Stromal cell of bone marrow (primary cell): ENCODE measurements around the gene MTPN.
A peak's percentile ranks its signal among the peaks of the same experiment; 100 is the strongest.

ENCODE experiments used
- DNase-seq: peaks from one replicate; pipeline ENCODE4 v3.0.0-alpha.2; 2012; ENCODE audit warnings: low read depth

MTPN gene, protein sequence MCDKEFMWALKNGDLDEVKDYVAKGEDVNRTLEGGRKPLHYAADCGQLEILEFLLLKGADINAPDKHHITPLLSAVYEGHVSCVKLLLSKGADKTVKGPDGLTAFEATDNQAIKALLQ

DNA sequence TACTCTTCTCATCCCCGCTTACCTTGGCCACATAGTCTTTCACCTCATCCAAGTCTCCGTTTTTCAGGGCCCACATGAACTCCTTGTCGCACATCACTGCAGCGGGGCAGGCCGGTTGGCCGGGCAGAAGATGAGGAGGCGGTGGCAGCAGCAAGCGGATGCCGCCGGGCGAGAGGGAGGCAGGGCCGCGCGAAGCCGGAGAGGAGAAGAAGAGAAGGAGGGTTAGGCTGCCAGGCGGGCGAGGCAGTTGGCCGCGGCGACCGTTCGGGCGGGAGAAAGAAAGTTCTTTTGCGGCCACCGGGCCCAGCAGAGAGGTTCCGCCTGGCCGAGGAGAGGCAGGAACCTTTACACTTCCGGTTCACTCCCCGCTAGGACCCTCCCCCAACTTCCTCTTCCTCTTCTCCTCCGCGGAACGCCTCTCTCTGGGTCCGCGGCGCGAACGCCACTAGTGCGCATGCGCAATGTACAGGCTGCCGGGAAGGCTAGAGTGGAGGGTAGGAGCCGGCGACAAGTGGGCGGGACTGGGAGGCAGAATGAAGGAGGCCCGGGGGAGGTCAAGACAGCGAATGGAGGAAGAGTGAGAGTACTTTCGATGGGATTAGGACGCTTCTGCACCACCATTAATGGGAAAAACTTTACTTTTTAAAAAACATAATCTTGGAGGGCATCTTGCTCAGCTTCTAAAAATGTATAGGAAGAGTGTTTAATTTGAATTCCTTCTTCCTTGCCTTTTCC lies at the start of gene MTPN:
TSS of gene MTPN (minus strand) at position 353 of the 735 bp plus-strand sequence. CDS start at position 94, 259 bp downstream.
- DNase-seq = peak; percentile 95

DNA sequence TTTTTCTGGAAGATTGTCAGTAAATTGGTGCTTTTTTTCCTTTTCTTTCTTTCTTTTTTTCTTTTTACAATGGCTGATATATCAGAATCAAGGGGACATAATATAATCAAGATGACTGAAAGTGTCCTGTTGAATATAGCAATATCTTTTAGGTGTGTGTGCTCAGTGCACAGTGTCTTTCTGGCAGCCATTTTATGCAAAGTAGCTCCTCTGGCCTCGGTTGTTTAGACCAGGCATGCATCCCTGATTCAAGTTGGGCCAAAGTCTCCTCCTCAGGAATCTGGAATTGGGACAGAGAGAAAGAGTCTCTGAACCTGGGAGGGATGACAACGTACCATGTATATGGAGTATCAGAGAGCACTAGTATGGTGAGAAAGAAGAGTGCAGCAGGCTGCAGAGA lies 49.0 kb upstream of the MTPN start:
- DNase-seq = no peak

DNA sequence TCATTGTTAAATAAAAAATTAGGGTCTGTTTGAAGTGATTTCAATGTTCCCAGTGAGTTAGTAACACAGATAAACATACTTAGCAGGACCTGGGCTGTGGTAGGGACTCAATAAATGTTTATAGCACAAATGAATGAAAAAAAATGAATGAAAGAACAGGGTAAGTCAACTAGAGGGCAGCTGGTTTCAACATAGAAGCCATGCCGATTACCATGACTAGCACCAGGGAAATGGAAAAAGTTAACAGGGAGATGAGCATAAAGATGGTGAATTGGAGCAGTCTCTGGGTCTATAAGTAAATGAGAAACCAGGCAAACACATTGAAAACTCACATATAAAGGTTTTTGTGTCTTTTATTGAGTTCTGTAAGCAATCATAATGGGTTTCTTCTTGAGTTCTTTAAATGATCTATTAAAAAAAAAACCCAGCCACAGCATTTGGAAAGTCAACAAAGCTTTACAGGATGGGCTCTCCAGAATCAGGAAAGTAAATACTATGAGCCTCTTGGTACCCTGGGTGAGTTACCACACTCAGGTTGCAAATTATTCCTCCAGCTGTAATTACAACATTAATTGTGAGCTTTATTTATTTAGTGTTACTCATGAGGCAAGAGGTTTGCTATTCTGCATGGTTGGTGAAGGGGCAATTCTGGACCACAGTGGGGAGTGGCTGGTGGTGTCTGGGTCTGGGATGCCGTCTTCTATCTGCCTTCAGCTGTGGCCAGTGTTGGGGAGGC lies 46.1 kb upstream of the MTPN start:
- no peak for DNase-seq

DNA sequence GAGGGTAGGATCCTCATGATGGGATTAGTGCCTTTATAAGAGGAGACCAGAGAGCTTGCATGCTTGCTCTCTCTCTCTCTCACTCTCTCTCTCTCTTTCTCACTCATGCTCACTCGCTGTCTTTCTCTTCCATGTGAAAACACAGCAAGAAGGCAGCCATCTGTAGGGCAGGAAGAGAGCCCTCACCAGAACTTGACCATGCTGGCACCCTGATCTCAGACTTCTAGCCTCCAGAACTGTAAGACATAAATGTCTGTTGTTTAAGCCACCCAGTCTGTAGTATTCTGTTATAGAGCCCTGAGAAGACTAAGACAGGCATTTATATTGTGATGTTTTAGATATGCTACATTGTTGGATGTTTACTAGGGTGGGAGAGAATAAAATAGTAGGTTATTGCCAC lies 43.4 kb upstream of the MTPN start:
- no peak for DNase-seq

DNA sequence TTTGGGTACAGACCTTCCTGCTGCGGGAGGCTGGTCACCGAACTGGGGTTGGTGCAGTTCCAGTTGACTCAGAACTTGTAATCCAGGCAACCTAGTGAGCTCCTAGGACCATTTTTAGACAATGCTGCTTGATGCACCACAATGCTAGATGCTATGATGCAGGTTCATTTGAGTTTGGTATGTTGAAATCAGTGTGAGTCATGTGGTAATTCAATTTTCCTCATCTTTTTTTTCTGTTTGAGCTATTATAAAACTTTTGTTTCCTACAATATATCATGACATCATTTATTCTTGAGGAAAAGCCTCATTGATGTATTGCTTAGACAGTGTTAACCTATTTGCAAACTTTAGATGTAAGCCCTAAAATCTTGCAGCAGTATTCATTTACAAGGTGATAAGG lies 40.9 kb upstream of the MTPN start:
- peak; percentile 34 for DNase-seq

DNA sequence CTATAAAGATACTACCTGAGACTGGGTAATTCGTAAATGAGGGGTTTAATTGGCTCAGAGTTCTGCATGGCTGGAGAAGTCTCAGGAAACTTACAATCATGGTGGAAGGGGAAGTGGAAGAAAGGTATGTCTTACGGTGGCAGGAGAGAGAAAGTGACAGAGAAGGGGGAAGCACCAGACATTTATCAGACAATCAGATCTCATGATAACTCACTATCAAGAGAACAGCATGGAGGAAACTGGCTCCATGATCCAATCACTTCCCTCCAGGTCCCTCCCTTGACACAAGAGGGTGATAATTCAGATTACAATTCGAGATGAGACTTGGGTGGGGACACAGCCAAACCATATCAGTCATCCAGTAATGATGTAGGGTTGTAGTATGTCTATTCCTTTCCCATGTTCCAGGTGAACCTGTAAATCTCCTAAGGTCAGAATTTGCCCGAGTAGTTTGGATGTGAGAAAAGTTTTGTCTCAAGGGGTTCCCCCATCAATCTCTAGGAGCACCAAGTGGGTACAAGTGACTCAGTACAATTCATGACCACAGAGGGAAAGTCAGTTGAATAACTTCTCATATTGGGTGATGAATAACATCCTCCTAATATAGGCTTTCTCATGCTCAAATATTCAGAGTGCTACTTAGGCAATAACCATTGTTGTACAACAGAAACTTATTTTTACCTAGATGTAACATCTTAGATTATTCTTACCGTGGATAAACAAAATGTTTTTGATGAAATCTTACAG lies 39.7 kb upstream of the MTPN start:
- DNase-seq = no peak

DNA sequence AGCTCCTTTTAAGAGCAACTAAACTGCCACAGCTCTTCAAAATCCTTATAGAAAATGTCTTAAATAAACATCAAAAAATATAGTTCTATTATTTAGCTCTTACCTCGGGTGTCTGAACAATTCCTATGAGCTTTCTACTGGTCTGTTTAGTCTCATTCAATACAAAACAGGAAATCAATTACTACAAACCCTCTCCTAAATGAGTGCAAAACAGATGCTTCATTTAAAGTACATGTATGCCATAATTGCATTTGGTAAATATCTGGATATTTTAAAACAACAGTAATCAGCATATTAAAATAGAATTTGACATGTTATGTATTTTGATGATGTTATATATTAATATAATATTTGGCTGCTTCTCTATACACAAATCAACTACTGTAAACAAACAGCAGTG lies 38.5 kb upstream of the MTPN start:
- DNase-seq = no peak

DNA sequence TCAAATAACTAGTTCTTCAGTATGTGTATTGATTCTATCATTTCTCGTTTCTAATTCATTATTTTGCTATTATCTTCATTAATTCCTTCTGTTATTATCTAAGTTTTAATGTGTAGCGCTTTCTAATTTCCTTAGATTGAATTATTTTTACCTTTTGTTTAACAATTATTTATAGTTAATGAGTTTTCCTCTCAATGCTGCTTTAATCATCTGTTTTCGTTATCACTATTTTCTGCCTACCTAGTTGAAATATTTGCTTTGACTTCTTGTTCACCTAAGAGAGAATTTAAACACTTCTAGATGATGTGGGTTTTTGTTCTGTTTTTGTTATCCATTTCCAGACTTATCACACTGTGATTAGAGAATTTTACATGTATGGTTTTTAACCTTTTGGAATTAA lies 37.5 kb upstream of the MTPN start:
- no peak for DNase-seq

DNA sequence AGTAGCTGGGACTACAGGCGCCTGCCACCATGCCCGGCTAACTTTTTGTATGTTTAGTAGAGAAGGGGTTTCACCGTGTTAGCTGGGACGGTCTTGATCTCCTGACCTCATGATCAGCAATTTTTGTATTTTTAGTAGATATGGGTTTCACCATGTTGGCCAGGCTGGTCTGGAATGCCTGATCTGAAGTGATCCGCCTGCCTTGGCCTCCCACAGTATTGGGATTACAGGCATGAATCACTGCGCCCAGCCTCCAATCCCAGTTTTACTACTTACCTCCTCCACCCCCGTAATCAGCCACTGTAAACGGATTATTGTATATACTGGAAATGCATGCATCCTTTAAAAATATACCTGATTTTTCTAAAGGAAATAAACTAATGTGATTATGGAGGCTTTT lies 35.1 kb upstream of the MTPN start:
- no peak for DNase-seq

DNA sequence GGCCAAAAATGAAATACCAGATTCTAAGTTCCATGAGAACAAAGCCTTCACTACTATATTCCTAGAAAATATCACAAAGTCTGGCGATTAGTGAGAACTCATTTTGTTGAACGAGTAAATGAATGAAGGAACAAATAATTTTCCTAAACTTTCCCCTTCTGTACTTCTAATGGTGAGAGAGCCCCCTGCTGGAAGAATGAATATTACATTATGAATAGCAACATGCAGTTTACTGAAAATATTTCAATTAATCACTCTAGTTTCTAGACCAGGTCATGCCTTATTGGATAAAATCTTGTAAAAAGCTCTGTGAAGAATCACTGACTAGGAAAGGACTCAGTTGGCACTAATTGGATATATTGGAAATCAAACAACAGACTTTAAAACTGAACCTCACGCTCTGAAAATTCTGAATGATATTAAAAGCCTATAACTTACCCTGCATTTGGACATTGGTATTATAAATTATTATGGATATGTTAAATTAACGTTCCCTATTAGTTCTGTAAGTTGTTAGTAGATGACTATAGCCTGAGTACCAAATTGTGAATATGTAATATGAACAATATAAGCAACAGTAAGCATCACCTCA lies 32.4 kb upstream of the MTPN start:
- DNase-seq = peak; percentile 27

DNA sequence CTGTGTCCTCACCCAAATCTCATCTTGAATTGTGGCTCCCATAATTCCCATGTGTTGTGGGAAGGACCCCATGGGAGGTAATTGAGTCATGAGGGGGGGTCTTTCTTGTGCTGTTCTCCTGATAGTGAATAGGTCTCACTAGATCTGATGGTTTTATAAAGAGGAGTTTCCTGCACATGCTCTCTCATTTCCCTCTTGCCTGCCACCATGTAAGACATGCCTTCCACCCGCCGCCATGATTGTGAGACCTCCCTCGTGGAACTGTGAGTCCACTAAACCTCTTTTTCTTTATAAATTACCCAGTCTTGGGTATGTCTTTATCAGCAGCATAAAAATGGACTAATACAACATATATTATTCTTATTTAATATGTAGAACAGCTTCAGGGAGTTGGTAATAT lies 29.0 kb upstream of the MTPN start:
- DNase-seq = no peak

DNA sequence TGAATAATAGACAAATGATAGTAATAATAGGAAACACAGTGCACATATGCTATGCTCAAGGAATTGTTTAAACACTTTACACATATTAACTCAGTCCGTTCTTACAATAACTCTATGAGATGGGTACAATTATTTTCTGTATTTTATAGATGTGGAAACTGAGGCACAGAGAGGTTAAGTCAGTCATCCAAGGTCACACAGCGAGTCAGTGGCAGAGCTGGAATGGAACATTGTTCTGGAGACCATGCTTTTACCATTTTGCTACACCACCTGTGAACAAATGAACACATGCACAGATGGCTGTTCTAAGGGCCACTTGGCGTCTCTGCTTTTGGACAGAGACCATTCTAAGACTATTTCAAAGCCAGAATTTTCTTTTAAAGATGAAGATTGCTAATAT lies 26.9 kb upstream of the MTPN start:
- no peak for DNase-seq

DNA sequence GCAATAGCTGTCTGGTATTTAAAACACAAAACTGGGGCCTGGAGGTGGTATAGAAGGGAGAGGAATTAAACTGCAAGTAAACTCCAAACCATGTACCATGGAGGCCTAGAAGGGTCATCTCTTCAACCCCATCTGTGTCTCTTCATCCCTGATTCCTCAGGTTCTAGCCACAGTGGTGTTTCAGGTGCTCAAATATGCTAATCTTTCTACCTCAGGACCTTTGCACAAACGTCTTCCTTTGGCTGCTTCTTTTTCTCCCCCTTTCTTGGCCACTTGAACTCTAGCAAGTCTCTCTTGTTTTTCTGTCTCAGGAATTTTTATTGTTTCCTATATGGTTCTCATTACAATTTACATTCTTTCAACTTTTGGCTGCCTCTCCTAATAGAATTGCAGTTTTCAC lies 25.6 kb upstream of the MTPN start:
- DNase-seq = no peak

DNA sequence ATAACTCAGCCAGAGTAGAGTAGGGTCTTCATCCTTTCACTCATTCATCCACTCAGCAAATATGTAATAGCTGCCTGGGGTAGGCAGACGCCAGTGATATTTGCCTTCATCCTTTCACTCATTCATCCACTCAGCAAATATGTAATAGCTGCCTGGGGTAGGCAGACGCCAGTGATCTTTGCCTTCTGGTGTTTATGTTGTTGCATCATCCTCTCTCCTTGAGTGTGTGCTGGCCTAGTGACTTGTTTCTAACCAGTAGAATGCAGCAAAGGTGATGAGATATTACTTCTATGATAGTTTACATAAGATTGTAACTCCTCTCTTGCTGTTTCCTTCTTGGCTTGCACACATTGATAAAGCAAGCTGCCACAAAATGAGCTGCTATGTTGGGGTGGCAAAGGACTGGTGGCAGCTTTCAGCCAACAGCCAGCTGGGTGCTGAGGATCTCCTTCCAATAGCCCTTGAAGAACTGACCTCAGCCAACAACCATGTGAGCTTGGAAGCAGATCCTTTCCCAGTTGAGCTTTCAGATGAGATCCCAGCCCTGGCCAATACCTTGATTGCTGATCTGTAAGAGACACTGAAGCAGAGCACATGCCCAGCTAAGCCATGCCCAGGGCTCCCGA lies 23.2 kb upstream of the MTPN start:
- no peak for DNase-seq

DNA sequence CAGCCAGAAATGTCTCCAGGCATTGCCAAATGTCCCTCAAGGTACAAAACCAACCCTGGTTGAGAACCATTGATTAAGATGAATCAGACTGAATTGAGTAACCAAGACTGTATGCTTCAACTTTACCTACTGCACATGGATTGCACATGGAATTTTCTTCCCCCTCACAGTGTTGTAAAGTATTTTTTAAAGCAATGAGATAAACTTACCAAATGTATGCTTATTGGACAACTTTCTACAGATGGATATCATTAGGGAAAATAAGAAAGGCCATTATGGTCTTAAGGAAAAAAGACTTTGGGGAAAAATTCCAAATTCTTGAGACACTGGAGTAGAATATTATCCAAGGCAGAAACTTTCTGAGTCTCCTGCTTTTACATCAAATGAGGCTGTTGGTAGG lies 20.9 kb upstream of the MTPN start:
- DNase-seq = no peak

DNA sequence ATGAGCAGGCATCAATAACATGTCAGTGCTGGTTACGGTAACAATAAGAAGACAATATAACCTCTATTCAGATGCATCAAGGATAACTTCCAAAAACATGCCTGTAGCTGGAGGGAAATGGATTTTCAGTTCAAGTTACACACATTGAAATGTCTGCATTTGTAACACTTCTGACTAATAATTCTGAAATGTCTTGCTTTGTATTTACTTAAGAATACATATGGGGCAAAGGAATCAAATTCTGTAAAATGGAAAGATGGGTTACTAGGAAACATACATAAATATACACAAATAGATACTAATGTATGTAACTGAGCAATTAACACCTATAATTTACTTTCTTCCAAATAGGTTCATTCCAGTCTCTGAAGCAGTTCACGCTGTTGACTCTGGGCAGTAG lies 18.6 kb upstream of the MTPN start:
- no peak for DNase-seq

DNA sequence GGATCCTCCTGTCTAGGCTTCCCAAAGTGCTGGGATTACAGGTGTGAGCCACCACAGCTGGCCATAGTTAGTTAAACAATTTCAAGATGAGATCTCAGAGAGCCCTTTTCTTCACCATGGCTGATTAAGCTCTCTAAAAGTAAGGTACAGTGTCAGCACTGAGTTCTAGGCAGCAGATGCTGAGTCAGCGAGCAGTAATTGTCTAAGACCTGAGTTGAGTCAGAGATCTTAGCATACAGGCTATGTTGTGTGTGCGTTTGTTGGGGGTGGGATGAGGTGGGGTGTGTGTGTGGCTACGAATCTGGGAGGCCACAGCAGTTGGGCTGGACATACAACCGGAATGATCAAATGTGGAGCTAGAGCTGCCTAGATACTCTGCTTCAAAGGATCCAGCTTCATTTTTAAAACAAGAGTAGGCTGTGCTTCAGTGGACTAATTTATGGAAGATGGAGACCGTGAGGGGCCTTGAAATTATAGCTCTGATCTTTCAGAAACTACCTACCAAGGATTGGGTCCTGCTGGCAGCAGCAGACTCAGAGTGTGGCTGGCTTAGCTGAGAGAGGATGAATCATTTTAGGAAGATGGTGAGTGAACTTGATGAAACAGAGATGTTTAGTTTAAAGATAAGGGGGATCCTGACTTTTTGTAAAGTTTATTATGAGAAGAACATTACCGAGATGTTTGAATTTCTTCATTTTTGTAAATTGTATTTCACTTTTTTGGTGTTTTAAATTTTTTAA lies 17.5 kb upstream of the MTPN start:
- DNase-seq = no peak

DNA sequence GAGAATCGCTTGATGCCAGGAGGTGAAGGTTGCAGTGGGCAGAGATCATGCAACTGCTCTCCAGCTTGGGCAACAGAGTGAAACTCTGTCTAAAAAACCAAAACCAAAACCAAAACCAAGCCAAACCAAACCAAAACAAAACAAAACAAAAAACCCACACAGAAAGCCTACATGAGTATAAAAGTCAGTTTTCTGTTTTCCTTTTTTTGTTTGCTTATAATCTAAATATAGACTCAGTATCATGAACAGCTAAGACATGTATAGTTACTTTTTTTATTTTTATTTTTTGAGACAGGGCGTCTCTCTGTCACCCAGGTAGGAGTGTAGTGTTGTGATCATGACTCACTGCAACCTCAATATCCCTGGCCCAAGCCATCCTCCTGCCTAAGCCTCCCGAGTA lies 16.8 kb upstream of the MTPN start:
- no peak for DNase-seq

DNA sequence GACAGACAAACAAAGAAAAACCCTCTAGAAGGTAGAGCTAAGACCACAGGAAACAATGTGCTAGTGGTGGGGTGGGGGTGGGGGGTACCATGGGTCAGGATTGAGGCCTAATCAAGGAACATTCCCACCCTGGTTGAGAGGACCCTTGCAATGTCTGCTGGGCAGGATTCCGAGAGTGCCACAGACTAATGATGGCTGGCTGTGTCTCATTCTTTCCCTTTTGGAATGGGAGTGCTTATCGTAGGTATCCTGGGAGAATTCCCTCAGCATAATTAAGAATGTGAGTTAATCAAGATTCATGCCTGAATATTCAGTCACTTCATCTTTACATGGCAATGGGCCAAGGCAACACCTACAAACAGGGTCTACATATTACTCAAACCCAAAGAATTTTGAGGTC lies 14.7 kb upstream of the MTPN start:
- DNase-seq = no peak

DNA sequence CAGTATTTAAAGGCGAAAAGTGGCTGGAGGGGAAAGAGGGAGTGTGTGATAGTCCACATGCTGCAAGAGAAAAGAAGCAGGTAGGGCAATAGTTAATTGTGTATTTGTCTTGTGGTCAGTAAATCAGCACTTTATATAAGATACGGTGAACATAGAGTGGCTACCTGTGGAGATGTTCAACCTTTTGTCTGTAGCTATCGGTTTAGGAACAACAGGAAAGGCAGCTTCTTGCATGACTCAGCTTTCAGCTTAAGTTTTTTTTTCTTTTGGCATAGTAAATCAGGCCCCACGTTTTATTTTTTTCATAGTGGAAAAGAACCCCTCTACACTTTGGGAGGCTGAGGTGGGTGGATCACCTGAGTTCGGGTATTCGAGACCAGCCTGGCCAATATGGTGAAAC lies 14.2 kb upstream of the MTPN start:
- DNase-seq = no peak

DNA sequence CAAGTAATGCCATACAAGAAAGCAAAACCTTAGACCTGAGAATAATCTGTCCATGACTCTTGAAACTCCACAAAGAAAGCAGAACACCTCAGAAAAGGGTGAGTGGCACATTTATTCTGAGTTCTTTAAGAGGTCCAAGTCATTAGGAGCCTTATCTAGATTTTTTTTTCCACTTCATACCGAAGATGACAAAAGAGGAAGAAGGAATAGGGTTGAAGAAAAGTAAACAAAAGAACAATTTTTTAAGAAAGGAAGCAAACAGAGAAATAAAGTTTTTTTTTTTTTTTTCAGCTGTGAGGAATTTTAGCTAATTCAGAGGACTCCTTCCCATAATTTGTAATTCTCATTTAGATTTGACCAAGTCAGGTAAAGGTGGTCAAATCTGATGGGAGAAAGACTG lies 13.1 kb upstream of the MTPN start:
- DNase-seq = no peak
